ENCODE results near the gene DLGAP5. TPM values are rescaled to one million over a fixed set of nuclear protein-coding genes. Genes with fewer than 3 reads are reported as not detected.

Gene DLGAP5
- total RNA-seq, 1 experiment from 2014 or later: 118 TPM

GRCh38 chr14:55153951-55154350 is 37.4 kb downstream of the DLGAP5 start:
- no peaks in the 10 kb centered on the region for H3K4me1 Mint-ChIP-seq
- no peak overlapping the region for H3K27ac Mint-ChIP-seq
- Histone ChIP-seq H3K79me1 (ENCODE audit: insufficient read depth, low read depth, low read length, poor library complexity, severe bottlenecking) (no peaks in the 10 kb centered on the region), H3K27me3 (ENCODE audit: insufficient read depth, low read length) (no peaks in the 10 kb centered on the region), H3K14ac (ENCODE audit: insufficient read depth, low read length) (no peak overlapping the region), H3K9ac (ENCODE audit: extremely low read depth, insufficient read length, low read length) (no peak overlapping the region), H2AK5ac (ENCODE audit: insufficient read length, low read length) (no peak overlapping the region), H3K9me3 (ENCODE audit: control insufficient read depth, low read depth, low read length) (no peaks in the 10 kb centered on the region), H2BK5ac (ENCODE audit: insufficient read length, low read length) (no peak overlapping the region), H4K91ac (ENCODE audit: insufficient read length, low read depth, low read length) (no peak overlapping the region), H3K56ac (ENCODE audit: insufficient read length, low read depth, low read length) (no peak overlapping the region), H3K18ac (ENCODE audit: insufficient read length, low read depth, low read length) (no peak overlapping the region), H2BK20ac (ENCODE audit: low read depth, low read length, poor library complexity, severe bottlenecking) (no peak overlapping the region), H2BK120ac (ENCODE audit: low read depth, low read length, poor library complexity, severe bottlenecking) (no peak overlapping the region), H3K4ac (ENCODE audit: low read depth, low read length) (no peak overlapping the region), H4K5ac (ENCODE audit: insufficient read length, low read depth, low read length) (no peak overlapping the region), H2BK15ac (ENCODE audit: low read depth, low read length) (no peak overlapping the region), H3T11ph (ENCODE audit: low read length) (no peak overlapping the region), H2AFZ (ENCODE audit: low read length) (no peak overlapping the region), H3K23ac (ENCODE audit: insufficient read length, low read depth, low read length) (no peak overlapping the region), H2BK12ac (ENCODE audit: insufficient read length, low read depth, low read length) (no peak overlapping the region), H3K79me2 (ENCODE audit: insufficient read depth, low read length) (no peaks in the 10 kb centered on the region), H4K8ac (replicated peaks; ENCODE audit: insufficient read length, low read depth, low read length) (no peak overlapping the region), H3K23me2 (ENCODE audit: insufficient read length, low read depth, low read length, poor library complexity, severe bottlenecking) (no peaks in the 10 kb centered on the region), H4K20me1 (ENCODE audit: control insufficient read depth, insufficient read depth, insufficient read length) (no peaks in the 10 kb centered on the region), H3K27ac (ENCODE audit: insufficient read length, low read depth, low read length) (no peak overlapping the region), H3K4me2 (ENCODE audit: insufficient read depth, insufficient read length, low read length) (no peak overlapping the region), H3K4me1 (ENCODE audit: insufficient read depth, low read length) (no peaks in the 10 kb centered on the region)
- H3K4me3 Mint-ChIP-seq: no peak overlapping the region
- no peak for TF ChIP-seq CTCF (conservative IDR thresholded peaks at IDR 0.05)
- no peak for DNase-seq
- no CpG with 5 or more reads among the region's 3 CpGs for WGBS (ENCODE audit: extremely low coverage, insufficient read length, low lambda C conversion rate)
- peaks cover 46 to 83% (median 81%) of the 10 kb centered on the region in 3 experiments; a peak in 6 of 7 replicates for H3K36me3 Mint-ChIP-seq (ENCODE audit: insufficient read depth in 1 of 3, low read depth in 3 of 3)
- H3K27me3 Mint-ChIP-seq (ENCODE audit: low read depth): no peaks in the 10 kb centered on the region
- no peaks in the 10 kb centered on the region for H3K9me3 Mint-ChIP-seq

Measured in H9 (cell line).